GM18909 (cell line): ENCODE data around the gene PLK2.

Experiments used
- ATAC-seq: cut with Tn5 transposase; IDR thresholded peaks from one replicate; pipeline ENCODE4 v1.9.1; 2021; ENCODE audit warnings: mild to moderate bottlenecking; ENCODE audit not compliant: unreplicated experiment, poor library complexity

The PLK2 gene

DNA sequence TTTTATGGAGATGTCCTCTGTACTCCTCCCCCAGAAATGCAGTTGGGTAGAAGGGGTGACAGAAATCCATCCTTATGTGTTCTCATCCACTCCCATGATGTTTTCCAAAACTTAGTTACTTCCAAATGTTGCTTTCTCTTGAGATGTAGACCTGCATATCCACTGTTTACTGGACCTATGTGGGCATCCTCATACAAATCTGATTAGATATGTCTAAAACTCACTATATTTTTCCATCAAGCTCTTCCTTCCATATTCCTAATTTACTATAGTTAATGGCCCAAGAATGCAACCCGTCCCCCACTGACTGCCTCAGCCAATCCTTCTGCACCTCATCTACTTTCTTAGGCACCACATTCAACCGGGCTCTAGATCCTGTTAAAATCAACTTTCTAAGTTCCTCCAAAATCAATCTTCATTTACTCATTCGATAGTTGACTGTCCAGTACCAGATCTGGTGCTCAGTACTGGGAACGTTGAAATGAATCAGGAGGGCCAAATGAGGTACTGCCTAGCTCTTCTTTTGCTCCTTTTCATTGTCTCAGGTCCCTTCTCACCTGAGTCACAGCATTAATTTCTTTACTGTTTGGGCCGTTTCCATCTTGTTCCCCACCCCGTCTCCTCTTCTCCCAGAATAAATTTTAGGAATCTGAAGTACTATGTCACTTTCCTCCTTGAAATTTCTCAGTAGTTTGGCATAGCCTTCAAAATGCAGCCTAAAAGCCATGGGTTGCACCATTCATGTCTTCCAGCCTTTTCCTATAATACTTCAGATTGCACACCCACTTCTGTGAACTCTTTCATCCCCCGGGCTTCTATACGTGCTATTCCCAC lies 7.9 kb downstream of the PLK2 start:
- ATAC-seq, result no peak

DNA sequence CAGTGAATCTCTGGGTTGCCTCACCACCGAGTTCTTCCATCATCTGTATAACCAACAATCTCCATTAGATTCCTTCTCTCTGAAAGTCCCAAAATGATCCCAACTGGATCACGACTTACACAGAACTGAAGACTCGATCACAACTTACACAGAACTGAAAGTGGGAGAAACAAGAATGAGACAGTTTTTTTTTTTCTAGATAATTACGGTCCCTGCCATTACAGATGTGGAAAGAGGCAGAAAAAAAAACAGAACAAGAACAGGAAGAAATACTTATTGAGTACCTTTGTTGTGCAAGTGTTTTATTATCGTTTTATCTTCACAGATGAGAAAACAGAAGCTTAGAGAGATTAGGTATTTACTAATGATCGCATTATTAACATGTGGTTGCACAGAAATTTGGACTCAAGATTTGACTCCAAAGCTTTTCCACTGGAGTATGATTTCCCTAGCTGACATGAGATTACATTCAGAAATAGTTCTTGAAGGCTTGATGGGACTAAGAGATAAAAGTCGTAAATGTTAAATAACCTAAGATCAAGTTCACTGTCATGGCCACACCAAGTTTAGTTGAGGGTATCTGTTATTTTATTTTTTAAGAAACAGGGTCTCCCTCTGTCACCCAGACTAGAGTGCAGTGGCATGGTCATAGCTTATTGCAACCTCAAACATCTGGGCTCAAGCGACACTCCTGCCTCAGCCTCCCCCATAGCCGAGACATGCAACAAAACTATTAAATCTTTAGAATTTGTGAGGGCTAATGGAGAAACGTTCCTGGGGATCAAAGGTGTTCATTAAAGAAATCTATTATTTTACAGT lies 8.9 kb downstream of the PLK2 start:
- no peak for ATAC-seq

- ATAC-seq, result no peak
Measured at GRCh38 chr5:58450018-58450417, 9.9 kb downstream of the PLK2 start.

- ATAC-seq, result no peak
Measured at GRCh38 chr5:58447226-58447625, 12.7 kb downstream of the PLK2 start.

DNA sequence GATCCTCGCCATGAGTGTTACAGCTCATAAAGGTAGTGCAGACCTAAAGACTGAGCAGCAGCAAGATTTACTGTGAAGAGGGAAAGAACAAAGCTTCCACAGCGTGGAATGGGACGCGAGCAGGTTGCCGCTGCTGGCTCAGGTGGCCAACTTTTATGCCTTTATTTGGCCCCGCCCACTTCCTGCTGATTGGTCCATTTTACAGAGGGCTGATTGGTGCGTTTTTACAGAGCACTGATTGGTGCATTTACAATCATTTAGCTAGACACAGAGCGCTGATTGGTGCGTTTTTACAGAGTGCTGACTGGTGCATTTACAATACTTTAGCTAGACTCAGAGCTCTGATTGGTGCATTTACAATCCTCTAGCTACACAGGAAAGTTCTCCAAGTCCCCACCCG lies 13.9 kb downstream of the PLK2 start:
- no peak for ATAC-seq

DNA sequence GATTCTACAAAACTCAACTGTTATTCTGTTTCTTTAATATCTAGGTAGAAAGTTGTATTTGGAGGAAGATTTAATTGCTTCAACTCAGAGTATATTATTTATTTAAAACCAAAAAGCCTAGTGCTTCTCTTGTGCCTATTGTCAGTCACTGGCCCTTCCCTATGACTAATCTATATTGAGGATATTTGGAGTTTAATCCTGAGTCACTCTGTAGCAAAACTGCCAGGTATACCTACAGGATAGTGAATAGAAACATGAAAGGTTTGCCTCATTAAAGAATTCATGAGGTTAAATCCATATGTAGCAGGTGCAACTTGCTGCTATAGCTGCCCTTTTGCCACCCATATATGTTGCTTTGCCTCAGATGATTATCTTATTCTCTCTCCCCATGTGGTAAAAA lies 15.1 kb downstream of the PLK2 start:
- ATAC-seq, result no peak

DNA sequence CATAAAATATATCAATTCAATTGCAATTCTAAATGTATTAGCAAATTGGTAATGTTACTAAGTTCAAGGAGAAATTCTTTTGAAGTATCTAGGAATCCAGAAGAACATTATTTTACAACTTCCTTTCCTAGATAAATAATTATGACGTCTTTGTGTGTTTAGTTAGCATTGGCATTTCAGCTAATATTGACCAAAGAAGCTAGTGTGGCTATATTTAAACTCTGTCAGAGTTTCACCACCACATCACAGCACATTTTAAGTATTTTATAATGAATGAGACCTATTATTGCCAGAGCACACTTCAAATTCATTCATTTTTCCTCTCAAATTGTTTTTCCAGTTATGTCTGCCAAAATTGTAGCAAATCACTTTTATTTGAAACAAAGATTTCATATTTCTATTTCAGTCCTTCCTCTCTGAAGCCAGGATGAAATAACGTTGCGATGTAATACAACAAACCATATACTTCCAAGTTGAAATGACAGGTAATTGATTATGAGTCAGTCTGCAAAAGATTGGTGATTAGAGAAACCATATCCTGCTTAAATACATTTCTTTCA lies 18.9 kb downstream of the PLK2 start:
- no peak for ATAC-seq

GRCh38 chr5:58439094-58439644 lies 20.7 kb downstream of the PLK2 start:
- ATAC-seq, result no peak

GRCh38 chr5:58437661-58438060 lies 22.2 kb downstream of the PLK2 start:
- no peak for ATAC-seq

DNA sequence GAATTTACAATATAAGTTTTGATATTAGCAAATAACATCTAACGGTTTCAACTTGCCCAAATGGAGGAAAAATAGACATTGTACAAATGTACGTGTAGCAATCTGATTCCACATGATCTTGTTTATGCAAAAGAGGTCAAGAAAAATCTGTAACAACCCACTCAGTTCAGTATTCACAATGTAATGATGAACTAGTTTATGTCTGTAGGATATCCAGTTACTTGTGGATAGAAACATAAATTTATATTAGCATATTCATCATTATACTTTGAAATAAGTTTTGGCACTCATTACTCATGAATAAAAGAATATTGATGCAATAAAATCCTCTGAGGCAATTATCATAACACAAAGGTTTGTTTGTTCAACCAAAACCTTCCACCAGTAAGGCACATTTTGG lies 28.1 kb downstream of the PLK2 start:
- no peak for ATAC-seq

GRCh38 chr5:58412932-58413331 lies 47.0 kb downstream of the PLK2 start:
- ATAC-seq, result no peak

- no peak for ATAC-seq
Measured at GRCh38 chr5:58412081-58412480, 47.8 kb downstream of the PLK2 start.

- no peak for ATAC-seq
Measured at GRCh38 chr5:58411372-58411771, 48.5 kb downstream of the PLK2 start.

DNA sequence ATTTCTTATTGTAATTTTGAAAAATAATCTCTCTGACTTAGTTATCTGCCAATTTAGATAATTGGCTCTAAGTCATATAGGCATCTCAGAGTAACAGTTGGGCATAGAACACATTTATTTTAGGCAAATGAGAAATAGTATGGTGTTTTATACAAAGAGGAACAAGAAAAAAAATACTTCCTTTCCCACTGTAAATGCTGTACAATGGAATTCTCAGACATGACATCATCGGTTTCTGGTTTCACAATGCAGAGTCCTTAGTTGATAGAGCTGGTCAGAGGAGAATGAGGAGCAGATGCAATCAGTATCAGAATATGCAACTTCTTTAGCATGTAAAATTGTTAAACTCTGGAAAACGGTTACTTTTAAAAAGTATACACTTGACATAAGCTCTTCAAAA lies 49.4 kb downstream of the PLK2 start:
- ATAC-seq, result no peak

DNA sequence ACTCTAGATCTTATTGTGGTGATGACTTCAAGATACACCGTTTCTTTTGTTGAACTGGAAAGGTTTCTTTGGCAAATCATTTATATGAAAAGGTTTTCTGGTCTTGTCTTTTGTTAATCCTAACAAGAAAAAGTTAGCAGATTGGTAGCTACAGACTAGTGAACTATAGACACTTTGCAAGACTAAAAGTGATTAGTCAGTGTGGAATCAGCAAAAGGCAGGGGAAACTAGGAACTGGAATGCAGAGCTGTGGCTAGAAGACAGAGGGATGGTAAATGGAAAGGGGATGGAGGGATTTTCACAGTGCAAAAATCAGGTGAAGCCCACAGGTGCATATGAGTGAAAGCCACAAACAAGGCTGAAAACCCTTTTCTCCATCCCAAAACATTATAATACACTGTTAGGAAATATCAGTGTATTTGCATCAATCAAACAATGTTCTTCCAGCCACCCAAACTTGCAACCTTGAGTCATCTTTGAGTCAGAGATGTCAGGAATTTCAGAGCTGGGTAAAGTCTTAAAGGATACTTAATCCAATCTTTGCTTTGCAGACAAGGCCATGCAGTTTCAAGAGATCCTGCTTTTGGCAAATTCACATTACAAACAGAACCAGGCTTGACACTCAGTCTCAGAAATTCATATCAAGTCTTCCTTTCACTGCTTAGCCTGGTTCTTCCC lies 52.7 kb downstream of the PLK2 start:
- no peak for ATAC-seq

GRCh38 chr5:58406394-58406793 lies 53.5 kb downstream of the PLK2 start:
- no peak for ATAC-seq

DNA sequence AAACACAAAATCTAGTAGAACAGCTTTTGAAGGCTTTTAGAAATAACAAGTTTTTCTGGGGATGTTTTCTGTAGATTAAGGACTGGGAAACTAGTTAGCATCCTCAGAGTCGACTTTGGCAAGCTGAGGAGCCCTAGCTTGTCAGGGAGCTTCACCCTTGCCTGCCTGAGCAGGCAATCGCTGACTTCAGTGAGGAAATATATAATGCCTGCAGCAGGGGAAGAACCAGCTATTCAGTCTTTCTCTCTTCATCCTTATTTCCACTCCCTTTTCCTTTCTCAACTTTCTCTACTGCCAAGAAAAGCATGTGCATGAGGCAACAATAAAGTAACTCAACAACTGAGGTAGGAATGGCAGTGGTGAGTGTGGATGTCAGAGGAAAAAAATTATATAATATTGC lies 54.7 kb downstream of the PLK2 start:
- ATAC-seq, result no peak

- no peak for ATAC-seq
Measured at GRCh38 chr5:58404734-58405133, 55.2 kb downstream of the PLK2 start.
